ENCODE results near the gene SNTG2. TPM values are rescaled to one million over a fixed set of nuclear protein-coding genes. Genes with fewer than 3 reads are reported as not detected.

SNTG2 gene
- total RNA-seq, 1 experiment from 2014 or later: not detected

GRCh38 chr2:946073-946948, 4.3 kb upstream of the SNTG2 start:
- no peak for DNase-seq (ENCODE audit: low spot score)
- in situ Hi-C loops (cut with HindIII; ENCODE audit: low sequenced_read_pairs): no loop called here

GRCh38 chr2:949384-950079, 1.1 kb upstream of the SNTG2 start:
- DNase-seq (ENCODE audit: low spot score): no peak
- in situ Hi-C loops (cut with HindIII; ENCODE audit: low sequenced_read_pairs): no loop called here

GRCh38 chr2:951224-952006, 766 bp downstream of the SNTG2 start:
- no peak for DNase-seq (ENCODE audit: low spot score)
- in situ Hi-C loops (cut with HindIII; ENCODE audit: low sequenced_read_pairs): no loop called here

- in situ Hi-C loops (cut with HindIII; ENCODE audit: low sequenced_read_pairs): no loop called here
- no peak for DNase-seq (ENCODE audit: low spot score)
Observed at GRCh38 chr2:953408-953807, 2.8 kb downstream of the SNTG2 start.

- in situ Hi-C loops (cut with HindIII; ENCODE audit: low sequenced_read_pairs): no loop called here
- DNase-seq (ENCODE audit: low spot score): no peak
Observed at GRCh38 chr2:953975-954686, 3.5 kb downstream of the SNTG2 start.

GRCh38 chr2:954687-955000, 4.0 kb downstream of the SNTG2 start:
- in situ Hi-C loops (cut with HindIII; ENCODE audit: low sequenced_read_pairs): no loop called here
- no peak for DNase-seq (ENCODE audit: low spot score)

GRCh38 chr2:955829-956731, 5.4 kb downstream of the SNTG2 start:
- no peak for DNase-seq (ENCODE audit: low spot score)
- in situ Hi-C loops (cut with HindIII; ENCODE audit: low sequenced_read_pairs): no loop called here

- in situ Hi-C loops (cut with HindIII; ENCODE audit: low sequenced_read_pairs): no loop called here
- DNase-seq (ENCODE audit: low spot score): no peak
Observed at GRCh38 chr2:959457-959856, 8.8 kb downstream of the SNTG2 start.

- DNase-seq (ENCODE audit: low spot score): no peak
- in situ Hi-C loops (cut with HindIII; ENCODE audit: low sequenced_read_pairs): no loop called here
Observed at GRCh38 chr2:960061-960736, 9.6 kb downstream of the SNTG2 start.

- no peak for DNase-seq (ENCODE audit: low spot score)
- in situ Hi-C loops (cut with HindIII; ENCODE audit: low sequenced_read_pairs): no loop called here
Observed at GRCh38 chr2:961786-962185, 11.1 kb downstream of the SNTG2 start.

GRCh38 chr2:963876-964275, 13.2 kb downstream of the SNTG2 start:
- in situ Hi-C loops (cut with HindIII; ENCODE audit: low sequenced_read_pairs): no loop called here
- no peak for DNase-seq (ENCODE audit: low spot score)

- DNase-seq (ENCODE audit: low spot score): no peak
- in situ Hi-C loops (cut with HindIII; ENCODE audit: low sequenced_read_pairs): no loop called here
Observed at GRCh38 chr2:964562-964961, 13.9 kb downstream of the SNTG2 start.

- no peak for DNase-seq (ENCODE audit: low spot score)
- in situ Hi-C loops (cut with HindIII; ENCODE audit: low sequenced_read_pairs): no loop called here
Observed at GRCh38 chr2:965640-966147, 15.0 kb downstream of the SNTG2 start.

- in situ Hi-C loops (cut with HindIII; ENCODE audit: low sequenced_read_pairs): no loop called here
- no peak for DNase-seq (ENCODE audit: low spot score)
Observed at GRCh38 chr2:973129-973528, 22.5 kb downstream of the SNTG2 start.

GRCh38 chr2:974054-974453, 23.4 kb downstream of the SNTG2 start:
- DNase-seq (ENCODE audit: low spot score): no peak
- in situ Hi-C loops (cut with HindIII; ENCODE audit: low sequenced_read_pairs): no loop called here

- no peak for DNase-seq (ENCODE audit: low spot score)
- in situ Hi-C loops (cut with HindIII; ENCODE audit: low sequenced_read_pairs): no loop called here
Observed at GRCh38 chr2:974502-974901, 23.9 kb downstream of the SNTG2 start.

GRCh38 chr2:975095-975494, 24.4 kb downstream of the SNTG2 start:
- in situ Hi-C loops (cut with HindIII; ENCODE audit: low sequenced_read_pairs): no loop called here
- no peak for DNase-seq (ENCODE audit: low spot score)

All from G401 (cell line).